Measurements from ENCODE around the gene MTCL1. TPM values are rescaled to one million over a fixed set of nuclear protein-coding genes. Genes with fewer than 3 reads are reported as not detected.

MTCL1 gene
- total RNA-seq, 1 experiment from 2014 or later: 50.1 TPM

- no peak for TF ChIP-seq TCF7L2 (IDR thresholded peaks at IDR 0.05; ENCODE audit: low read depth, low read length)
- TF ChIP-seq SIN3A (IDR thresholded peaks at IDR 0.05; ENCODE audit: borderline replicate concordance, insufficient read depth, low read depth, low read length): no peak
- intact Hi-C loops (cut with micrococcal nuclease; ENCODE audit: unreplicated experiment): no loop called here
- H3K4me1 ChIP-seq (ENCODE audit: control insufficient read depth, insufficient read depth, low read length): no peaks in the 10 kb centered on the region
- ChIA-PET CTCF (no interaction called here), POLR2A (no interaction called here)
- in situ Hi-C loops (cut with HindIII; ENCODE audit: low pct_unique_long_range_greater_than_20kb, low sequenced_read_pairs): no loop called here
- ATAC-seq (no peak), DNase-seq (ENCODE audit: low read depth, low spot score) (no peak)
- peaks cover 2% of the 10 kb centered on the region; the same call in 1 of the 2 replicates for H3K36me3 ChIP-seq (ENCODE audit: control insufficient read depth, insufficient read depth, low read length)
- no peaks in the 10 kb centered on the region; the same call in 1 of the 2 replicates for H3K9me3 ChIP-seq (ENCODE audit: control insufficient read depth, insufficient read depth, low read depth, low read length)
- no peaks in the 10 kb centered on the region for H3K27me3 ChIP-seq (ENCODE audit: control insufficient read depth, insufficient read depth, low read length)
- BruUV-seq (replicated peaks): no TSS peak
- no peak overlapping the region for H3K4me3 ChIP-seq (ENCODE audit: low read depth in 2 of 2, low read length in 2 of 2)
- no peak overlapping the region for H3K27ac ChIP-seq (ENCODE audit: low read length)
These were observed 58.3 kb downstream of the MTCL1 start for GRCh38 chr18:8763611-8764010.

GRCh38 chr18:8765783-8766463 lies 60.6 kb downstream of the MTCL1 start:
- H3K4me3 ChIP-seq (ENCODE audit: low read depth in 2 of 2, low read length in 2 of 2): no peak overlapping the region
- ChIA-PET CTCF (no interaction called here), POLR2A (no interaction called here)
- H3K36me3 ChIP-seq (ENCODE audit: control insufficient read depth, insufficient read depth, low read length): peaks cover 2% of the 10 kb centered on the region; the same call in 1 of the 2 replicates
- H3K9me3 ChIP-seq (ENCODE audit: control insufficient read depth, insufficient read depth, low read depth, low read length): no peaks in the 10 kb centered on the region; the same call in 1 of the 2 replicates
- TF ChIP-seq SIN3A (IDR thresholded peaks at IDR 0.05; ENCODE audit: borderline replicate concordance, insufficient read depth, low read depth, low read length): no peak
- TF ChIP-seq TCF7L2 (IDR thresholded peaks at IDR 0.05; ENCODE audit: low read depth, low read length): no peak
- no peak for TF ChIP-seq REST (IDR thresholded peaks at IDR 0.05; ENCODE audit: insufficient read depth in 1 of 2, low read depth in 2 of 2, low read length in 1 of 2)
- TF ChIP-seq POLR2AphosphoS5 (IDR thresholded peaks at IDR 0.05; ENCODE audit: low read depth, low read length): no peak
- no peak for TF ChIP-seq CTCF (IDR thresholded peaks at IDR 0.05)
- ATAC-seq (peak; percentile 51), DNase-seq (ENCODE audit: low read depth, low spot score) (no peak)
- no TSS peak for BruUV-seq (replicated peaks)
- intact Hi-C loops (cut with micrococcal nuclease; ENCODE audit: unreplicated experiment) (no loop called here), in situ Hi-C loops (cut with HindIII; ENCODE audit: low pct_unique_long_range_greater_than_20kb, low sequenced_read_pairs) (no loop called here)
- no peak overlapping the region for H3K27ac ChIP-seq (ENCODE audit: low read length)
- H3K27me3 ChIP-seq (ENCODE audit: control insufficient read depth, insufficient read depth, low read length): no peaks in the 10 kb centered on the region
- H3K4me1 ChIP-seq (ENCODE audit: control insufficient read depth, insufficient read depth, low read length): no peaks in the 10 kb centered on the region
